NCI-H774 (cell line): ENCODE data around the gene EME2.

Experiments used
- DNase-seq: peaks from one replicate; lab custom pipeline; 2025; lab: John Stamatoyannopoulos, UW

EME2 gene

DNA sequence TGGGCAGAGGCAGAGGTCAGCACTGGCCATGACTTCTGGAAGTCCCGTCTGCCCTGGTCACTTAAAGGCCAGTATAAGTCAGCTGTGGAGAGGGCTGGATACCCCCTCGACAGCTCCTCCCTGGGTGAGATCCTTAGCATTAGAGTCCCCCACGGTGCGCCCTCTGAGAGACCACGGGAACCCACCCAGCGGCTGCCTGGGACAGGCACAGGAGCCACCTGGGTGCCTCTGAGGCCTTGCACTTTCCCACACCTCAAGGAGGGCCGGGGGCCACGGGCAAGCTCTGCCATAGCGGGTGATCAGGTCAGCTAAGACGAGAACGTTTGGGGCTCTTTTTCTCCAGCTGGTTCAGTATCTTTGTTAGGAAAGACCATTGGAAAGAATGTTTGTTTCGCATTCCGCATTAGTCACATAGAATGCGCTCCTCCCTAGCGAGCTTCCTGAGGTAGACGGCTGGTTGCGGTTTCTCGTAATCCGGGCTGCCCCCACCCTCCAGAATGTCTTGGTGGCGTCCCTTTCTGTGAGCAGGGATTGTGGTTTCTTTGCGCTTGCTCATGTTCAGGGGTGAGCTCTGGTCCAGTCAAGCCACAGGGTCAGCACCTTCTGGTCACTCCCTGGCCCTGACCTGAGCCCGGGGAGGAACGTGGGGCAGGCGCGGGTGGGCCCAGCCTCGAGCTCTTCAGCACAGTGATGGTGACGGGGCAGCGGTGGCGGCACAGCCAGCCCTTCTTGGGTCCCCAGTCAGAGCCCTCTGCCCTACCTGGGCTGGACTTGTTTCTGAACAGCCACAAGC is 26.5 kb upstream of the EME2 start:
- no peak for DNase-seq

DNA sequence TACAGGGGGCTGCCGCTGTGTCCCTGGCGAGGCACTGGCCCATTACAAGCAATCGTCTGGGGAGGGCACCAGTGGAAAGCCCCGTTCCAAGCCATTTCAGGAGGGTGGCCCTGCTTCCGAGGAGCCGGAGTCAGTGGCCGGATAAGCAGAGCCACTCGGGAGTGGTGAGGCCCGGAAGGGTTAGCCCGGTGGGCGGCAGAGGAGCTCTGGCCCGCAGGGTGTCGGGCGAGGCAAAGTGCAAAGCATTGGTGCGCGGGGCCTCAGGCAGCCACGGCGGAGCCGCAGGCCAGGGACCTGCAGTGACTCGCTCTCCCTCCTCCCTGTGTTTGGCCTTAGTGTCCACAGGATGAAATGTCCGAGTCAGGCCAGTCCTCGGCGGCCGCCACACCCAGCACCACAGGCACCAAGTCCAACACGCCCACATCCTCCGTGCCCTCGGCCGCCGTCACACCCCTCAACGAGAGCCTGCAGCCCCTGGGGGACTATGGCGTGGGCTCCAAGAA is 25.9 kb upstream of the EME2 start:
- no peak for DNase-seq

- DNase-seq: no peak
Measured at GRCh38 chr16:1747934-1748333, 24.7 kb upstream of the EME2 start.

- DNase-seq: no peak
Measured at GRCh38 chr16:1749152-1750117, 23.2 kb upstream of the EME2 start.

GRCh38 chr16:1751946-1752345 is 20.7 kb upstream of the EME2 start:
- no peak for DNase-seq

- no peak for DNase-seq
Measured at GRCh38 chr16:1752853-1753252, 19.8 kb upstream of the EME2 start.

DNA sequence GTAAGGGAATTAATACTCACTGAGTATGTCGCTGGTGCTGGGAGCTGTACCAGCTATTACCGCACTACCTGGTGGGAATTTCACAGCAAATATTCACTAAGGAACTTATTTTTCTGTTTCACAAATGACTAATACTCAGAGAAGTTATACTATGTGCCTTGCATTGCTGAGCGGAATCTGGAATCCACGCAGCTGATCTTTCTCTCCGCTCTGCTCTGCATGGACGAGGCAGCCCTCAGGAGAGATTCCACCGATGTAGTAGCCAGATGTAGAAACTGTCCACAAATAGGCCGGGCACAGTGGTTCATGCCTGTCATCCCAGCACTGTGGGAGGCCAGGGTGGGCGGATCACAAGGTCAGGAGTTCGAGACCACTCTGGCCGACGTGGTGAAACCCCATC is 18.4 kb upstream of the EME2 start:
- DNase-seq: no peak

DNA sequence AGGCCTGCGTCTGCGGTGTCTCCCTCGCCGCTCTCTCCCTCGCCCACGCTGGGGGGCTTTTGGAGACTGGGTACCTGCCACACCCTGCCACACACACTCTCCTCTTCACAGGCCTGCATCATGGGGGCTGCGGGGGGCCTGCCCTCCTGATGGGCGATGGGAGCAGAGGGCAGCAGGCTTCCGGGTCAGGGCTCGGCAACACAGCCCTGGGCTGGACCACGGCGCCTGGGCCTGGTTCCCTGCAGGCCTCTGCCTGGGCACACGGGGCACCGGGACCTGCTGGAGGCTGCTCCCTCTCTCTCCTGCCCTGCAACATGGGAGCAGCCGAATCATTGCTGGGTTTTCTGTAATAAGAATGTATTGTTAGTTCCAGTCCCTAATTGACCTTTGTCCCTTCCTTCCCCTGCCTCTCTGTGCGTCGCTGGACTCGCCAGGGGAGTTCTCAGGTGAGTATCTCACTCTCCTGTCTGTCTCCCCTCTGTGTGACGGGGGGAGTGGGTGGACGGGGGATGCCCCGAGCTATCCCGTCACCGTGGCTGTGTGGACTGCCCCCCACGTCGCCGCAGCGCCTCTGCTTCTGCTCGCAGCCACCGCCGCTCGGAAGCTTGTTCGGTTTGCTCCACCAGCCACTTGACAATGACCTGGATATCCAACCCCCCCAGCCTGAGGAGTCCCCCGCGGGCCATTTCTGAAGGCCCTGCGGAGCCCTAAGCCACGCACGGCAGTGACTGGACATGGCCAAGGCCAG is 14.7 kb upstream of the EME2 start:
- no peak for DNase-seq

DNA sequence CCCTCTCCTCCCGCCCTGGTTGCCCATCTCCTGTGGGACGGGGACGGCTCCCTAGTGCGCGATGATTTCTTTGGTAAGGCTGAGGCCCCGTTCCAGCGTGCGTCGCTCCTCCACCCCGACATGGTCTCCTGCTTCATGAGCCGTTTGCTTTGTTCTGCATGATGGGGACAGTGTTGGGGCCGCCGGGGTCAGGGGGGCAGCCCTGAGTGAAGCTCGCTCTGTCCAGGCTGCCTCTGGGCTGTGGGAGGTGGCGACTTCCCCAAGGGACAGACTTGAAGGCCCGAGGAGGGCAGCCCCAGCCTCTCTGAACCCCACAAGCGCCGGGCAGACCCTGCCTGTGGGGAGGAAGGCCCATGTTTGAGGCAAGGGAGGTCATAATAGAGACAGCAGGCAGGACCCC is 13.7 kb upstream of the EME2 start:
- no peak for DNase-seq

DNA sequence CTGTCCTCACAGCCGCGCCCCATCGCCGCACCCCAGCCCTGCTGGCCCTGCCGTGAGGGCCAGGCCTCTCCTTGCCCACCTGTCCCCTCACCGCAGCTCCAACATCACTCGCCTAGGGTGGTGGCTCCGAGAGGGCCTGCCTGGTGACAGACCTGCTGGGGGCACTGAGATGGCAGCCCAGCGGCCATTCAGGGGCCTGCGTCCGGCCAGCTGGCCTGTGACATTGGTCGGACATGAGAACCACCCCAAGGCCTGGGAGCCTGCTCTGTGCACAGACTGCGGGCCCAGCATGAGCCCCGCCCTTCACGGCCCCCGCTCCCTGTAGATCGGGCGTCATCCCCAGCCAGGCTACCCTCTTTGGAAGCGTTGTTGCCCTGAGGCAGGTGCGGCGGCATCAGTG is 13.1 kb upstream of the EME2 start:
- no peak for DNase-seq

GRCh38 chr16:1760911-1761310 is 11.7 kb upstream of the EME2 start:
- no peak for DNase-seq

DNA sequence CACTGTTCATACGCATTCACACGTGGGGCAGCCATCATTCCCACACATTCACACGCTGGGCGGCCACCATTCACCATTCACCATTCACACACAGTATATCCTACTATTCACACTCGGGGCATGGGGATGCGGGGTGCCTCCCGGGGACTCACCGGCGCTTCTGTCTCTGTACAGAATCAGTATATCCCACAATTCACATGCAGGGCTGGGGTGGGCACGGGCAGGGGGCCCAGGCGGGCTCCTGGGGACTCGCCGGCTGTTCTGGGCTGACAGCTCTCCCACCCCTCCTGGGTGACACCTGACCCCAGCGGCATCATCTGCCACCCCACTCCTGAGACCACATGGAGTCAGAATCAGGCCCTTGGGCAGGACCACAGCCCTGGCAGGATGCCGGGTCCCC is 10.9 kb upstream of the EME2 start:
- no peak for DNase-seq

- DNase-seq: no peak
Measured at GRCh38 chr16:1762196-1762878, 10.3 kb upstream of the EME2 start.

DNA sequence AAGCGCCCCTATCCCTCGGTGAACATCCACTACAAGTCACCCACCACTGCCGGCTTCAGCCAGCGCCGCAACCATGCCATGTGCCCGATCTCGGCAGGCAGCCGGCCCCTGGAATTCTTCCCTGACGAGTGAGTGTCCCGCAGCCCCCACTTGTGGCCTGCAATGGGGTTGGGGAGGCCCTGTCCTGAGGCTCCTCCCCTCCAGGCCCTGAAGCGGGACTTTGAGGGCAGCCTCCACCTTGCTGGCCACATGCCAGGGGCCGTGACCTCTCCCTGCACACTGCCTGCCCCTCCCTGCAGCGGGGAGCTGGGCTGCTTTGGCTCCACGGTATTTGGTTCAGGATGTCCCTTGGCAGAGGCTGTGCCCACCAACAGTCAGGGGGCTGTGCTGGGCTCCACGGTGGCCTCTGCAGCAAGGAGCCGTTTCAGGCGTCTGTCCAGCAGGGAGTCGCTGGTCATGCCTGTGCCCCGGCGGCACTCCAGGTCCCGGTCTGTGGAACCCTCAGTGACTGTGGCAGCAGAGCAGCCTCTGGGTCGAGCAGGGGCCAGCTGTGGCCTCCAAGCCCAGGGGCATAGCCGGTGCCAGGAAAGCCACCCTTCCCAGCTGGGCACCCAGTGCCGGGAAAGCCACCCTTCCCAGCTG is 9.6 kb upstream of the EME2 start:
- no peak for DNase-seq

- DNase-seq: no peak
Measured at GRCh38 chr16:1763521-1764511, 8.8 kb upstream of the EME2 start.

DNA sequence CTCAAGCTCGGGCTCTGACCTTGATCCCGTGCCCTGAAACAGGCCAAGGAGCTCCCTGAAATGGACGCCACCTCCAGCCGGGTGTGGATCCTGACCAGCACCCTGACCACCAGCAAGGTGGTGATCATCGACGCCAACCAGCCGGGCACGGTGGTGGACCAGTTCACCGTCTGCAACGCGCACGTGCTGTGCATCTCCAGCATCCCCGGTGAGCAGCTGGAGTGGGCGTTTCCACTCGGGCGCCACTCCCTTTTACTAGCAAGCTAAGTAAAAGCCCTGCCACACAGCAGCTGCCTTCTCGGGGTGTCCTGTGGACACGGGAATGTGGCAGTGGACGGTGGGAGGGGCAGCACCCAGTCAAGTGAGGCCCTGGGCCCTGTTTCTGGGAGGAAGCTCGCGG is 7.6 kb upstream of the EME2 start:
- no peak for DNase-seq

DNA sequence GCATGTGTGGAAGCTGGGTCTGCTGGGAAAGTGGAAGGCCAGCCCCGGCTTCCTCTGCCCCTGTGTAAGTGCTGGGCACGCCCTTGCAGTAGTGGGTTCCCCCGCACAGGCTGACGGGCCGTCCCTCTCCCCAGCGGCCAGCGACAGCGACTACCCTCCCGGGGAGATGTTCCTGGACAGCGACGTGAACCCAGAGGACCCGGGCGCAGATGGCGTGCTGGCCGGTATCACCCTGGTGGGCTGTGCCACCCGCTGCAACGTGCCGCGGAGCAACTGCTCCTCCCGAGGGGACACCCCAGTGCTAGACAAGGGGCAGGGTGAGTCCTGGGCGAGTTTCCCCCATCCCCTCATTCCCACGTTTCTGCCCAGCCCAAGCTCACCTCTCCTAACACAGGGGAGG is 6.8 kb upstream of the EME2 start:
- DNase-seq: no peak

- no peak for DNase-seq
Measured at GRCh38 chr16:1766231-1766630, 6.4 kb upstream of the EME2 start.

DNA sequence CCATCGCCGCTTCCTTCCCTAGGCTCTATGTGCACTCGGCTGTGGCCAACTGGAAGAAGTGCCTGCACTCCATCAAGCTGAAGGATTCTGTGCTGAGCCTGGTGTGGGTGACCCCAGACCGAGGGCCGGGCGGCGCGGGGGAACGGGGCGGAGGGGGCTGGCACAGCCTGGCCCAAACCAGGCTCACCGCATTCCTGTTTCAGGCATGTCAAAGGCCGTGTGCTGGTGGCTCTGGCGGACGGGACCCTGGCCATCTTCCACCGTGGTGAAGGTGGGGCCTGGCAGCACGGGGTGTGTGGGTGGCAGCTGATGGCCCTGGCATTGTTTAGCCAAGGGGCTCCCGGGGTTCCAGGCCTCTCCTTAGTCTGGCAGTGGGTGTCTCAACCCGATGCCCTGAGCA is 5.9 kb upstream of the EME2 start:
- no peak for DNase-seq
